RWPE2 (cell line): Measurements from ENCODE around the gene TLL2.

ENCODE experiments used
- ATAC-seq: fragments of 200-7000 bp; cut with Tn5 transposase; 3 replicates; pipeline ENCODE4 v1.9.1; 2021; ENCODE audit warnings: low read depth
- DNase-seq: peaks from one replicate; pipeline ENCODE4 v3.0.0-alpha.2; 2020; ENCODE audit warnings: low spot score
- H3K27ac ChIP-seq: fragments of 450-650 bp; 2 replicates; pipeline ENCODE4 v1.5.1; 2017; ENCODE audit warnings: mild to moderate bottlenecking; ENCODE audit not compliant: poor library complexity, severe bottlenecking
- H3K27me3 ChIP-seq: fragments of 250-450 bp; sonication (Bioruptor Pico); 2 replicates; pipeline ENCODE4 v1.5.1; 2021; ENCODE audit warnings: mild to moderate bottlenecking, moderate library complexity; ENCODE audit not compliant: insufficient read depth, poor library complexity, severe bottlenecking
- H3K36me3 ChIP-seq: fragments of 250-450 bp; sonication (Bioruptor Pico); 2 replicates; pipeline ENCODE4 v1.5.1; 2020; ENCODE audit warnings: low read depth, mild to moderate bottlenecking, moderate library complexity
- H3K4me1 ChIP-seq: fragments of 250-450 bp; sonication (Bioruptor Pico); 2 replicates; pipeline ENCODE4 v1.5.1; 2021; ENCODE audit warnings: mild to moderate bottlenecking, moderate library complexity; ENCODE audit not compliant: insufficient read depth, poor library complexity, severe bottlenecking
- H3K4me3 ChIP-seq: fragments of 250-450 bp; sonication (Bioruptor Pico); 2 replicates; pipeline ENCODE4 v1.5.1; 2021; ENCODE audit warnings: mild to moderate bottlenecking, moderate library complexity; ENCODE audit not compliant: severe bottlenecking
- H3K9me3 ChIP-seq: fragments of 250-450 bp; sonication (Bioruptor Pico); 2 replicates; pipeline ENCODE4 v1.5.1; 2021; ENCODE audit warnings: mild to moderate bottlenecking, moderate library complexity; ENCODE audit not compliant: severe bottlenecking
- TF ChIP-seq, protein P1 (sequence below): fragments of 450-650 bp; IDR thresholded peaks from one replicate; pipeline ENCODE4 v1.5.1; 2017; ENCODE audit warnings: mild to moderate bottlenecking, moderate library complexity; ENCODE audit not compliant: poor library complexity, severe bottlenecking

TLL2 gene

GRCh38 chr10:96365571-96365970, 148.2 kb downstream of the TLL2 start:
- Histone ChIP-seq H3K27ac (no peak overlapping the region), H3K27me3 (no peaks in the 10 kb centered on the region), H3K4me3 (no peak overlapping the region), H3K9me3 (no peaks in the 10 kb centered on the region), H3K36me3 (no peaks in the 10 kb centered on the region), H3K4me1 (peaks cover 4% of the 10 kb centered on the region)
- ATAC-seq: no peak
- no peak for DNase-seq
- TF ChIP-seq, protein P1, sequence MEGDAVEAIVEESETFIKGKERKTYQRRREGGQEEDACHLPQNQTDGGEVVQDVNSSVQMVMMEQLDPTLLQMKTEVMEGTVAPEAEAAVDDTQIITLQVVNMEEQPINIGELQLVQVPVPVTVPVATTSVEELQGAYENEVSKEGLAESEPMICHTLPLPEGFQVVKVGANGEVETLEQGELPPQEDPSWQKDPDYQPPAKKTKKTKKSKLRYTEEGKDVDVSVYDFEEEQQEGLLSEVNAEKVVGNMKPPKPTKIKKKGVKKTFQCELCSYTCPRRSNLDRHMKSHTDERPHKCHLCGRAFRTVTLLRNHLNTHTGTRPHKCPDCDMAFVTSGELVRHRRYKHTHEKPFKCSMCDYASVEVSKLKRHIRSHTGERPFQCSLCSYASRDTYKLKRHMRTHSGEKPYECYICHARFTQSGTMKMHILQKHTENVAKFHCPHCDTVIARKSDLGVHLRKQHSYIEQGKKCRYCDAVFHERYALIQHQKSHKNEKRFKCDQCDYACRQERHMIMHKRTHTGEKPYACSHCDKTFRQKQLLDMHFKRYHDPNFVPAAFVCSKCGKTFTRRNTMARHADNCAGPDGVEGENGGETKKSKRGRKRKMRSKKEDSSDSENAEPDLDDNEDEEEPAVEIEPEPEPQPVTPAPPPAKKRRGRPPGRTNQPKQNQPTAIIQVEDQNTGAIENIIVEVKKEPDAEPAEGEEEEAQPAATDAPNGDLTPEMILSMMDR: no peak

DNA sequence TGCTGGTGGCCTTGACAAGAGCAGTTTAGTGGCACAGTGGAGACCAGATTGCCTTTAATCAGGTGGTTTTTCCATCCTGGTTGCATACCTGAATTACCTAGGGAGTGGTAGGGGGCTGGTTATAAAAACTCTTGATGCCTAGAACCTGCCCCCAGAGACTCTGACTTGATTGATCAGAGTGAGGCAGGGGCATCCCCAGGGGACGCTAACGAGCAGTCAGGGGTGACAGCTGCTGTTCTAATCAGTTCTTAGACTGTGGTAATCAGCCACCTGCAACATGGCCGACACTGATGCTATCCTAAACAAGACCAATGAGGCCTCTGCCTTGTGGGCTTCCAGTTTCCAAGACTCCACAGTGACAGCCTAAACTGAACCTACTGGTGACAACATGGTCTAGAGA, 153.0 kb downstream of the TLL2 start:
- H3K27ac ChIP-seq: no peak overlapping the region
- no peak overlapping the region for H3K4me3 ChIP-seq
- peaks cover 3% of the 10 kb centered on the region for H3K27me3 ChIP-seq
- DNase-seq (no peak), ATAC-seq (no peak)
- H3K36me3 ChIP-seq: no peaks in the 10 kb centered on the region
- H3K4me1 ChIP-seq: no peaks in the 10 kb centered on the region
- TF ChIP-seq, protein P1: no peak
- H3K9me3 ChIP-seq: no peaks in the 10 kb centered on the region

GRCh38 chr10:96360331-96360730, 153.4 kb downstream of the TLL2 start:
- Histone ChIP-seq H3K36me3 (no peaks in the 10 kb centered on the region), H3K4me3 (no peak overlapping the region), H3K27ac (no peak overlapping the region), H3K27me3 (peaks cover 3% of the 10 kb centered on the region), H3K9me3 (no peaks in the 10 kb centered on the region), H3K4me1 (no peaks in the 10 kb centered on the region)
- DNase-seq (no peak), ATAC-seq (no peak)
- TF ChIP-seq, protein P1: no peak

DNA sequence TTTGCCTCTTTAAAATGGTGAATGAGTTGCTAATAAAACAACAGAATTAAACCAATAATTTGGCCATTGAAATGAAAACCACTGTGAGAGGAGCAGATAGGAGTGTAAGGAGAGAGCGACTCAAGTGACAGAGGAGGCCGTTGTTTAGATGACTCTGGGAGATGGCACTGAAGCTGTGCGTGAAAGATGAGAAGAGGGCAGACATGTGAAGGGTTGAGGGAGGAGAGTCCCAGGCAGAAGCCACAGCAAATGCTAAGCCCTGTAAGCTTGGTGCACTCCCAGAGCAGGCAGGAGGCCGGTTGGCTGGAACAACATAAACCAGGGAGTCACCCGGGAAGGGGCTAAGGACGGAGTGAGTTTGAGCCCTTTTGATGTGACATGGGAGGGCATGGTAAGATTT, 154.1 kb downstream of the TLL2 start:
- Histone ChIP-seq H3K27me3 (peaks cover 3% of the 10 kb centered on the region), H3K27ac (no peak overlapping the region), H3K4me1 (no peaks in the 10 kb centered on the region), H3K4me3 (no peak overlapping the region), H3K9me3 (no peaks in the 10 kb centered on the region), H3K36me3 (no peaks in the 10 kb centered on the region)
- DNase-seq (no peak), ATAC-seq (no peak)
- TF ChIP-seq, protein P1: no peak

- no peak for DNase-seq
- TF ChIP-seq, protein P1: no peak
These were observed 154.7 kb downstream of the TLL2 start, which contains the start of gene OPALIN for GRCh38 chr10:96358851-96359540. OPALIN (minus strand) TSS chr10:96359002; CDS start chr10:96358896, 106 bp downstream.

More at GRCh38 chr10:96358851-96359540, 154.7 kb downstream of the TLL2 start, which contains the start of gene OPALIN:
- Histone ChIP-seq H3K36me3 (no peaks in the 10 kb centered on the region), H3K27me3 (peaks cover 3% of the 10 kb centered on the region), H3K4me3 (no peak within 1 kb of the TSS), H3K9me3 (no peaks in the 10 kb centered on the region), H3K27ac (no peak within 1 kb of the TSS), H3K4me1 (no peaks in the 10 kb centered on the region)
- no peak for ATAC-seq
